Mesenchymal stem cell (in vitro differentiated cells and primary cell): Measurements from ENCODE around the gene CPM.
A peak's percentile ranks its signal among the peaks of the same experiment; 100 is the strongest.

Source experiments
- DNase-seq: peaks from one replicate; pipeline ENCODE4 v3.0.0-alpha.2; 2013
- H2AFZ ChIP-seq: one replicate; pipeline ENCODE4 v1.6.1; 2013; ENCODE audit warnings: low read depth, mild to moderate bottlenecking, control low read depth, inconsistent platforms, low read length, moderate library complexity
- H2AK5ac ChIP-seq: 2 replicates; pipeline ENCODE4 v1.6.1; 2013; ENCODE audit warnings: low read length, moderate library complexity, mild to moderate bottlenecking, inconsistent platforms; ENCODE audit not compliant: severe bottlenecking
- H2BK120ac ChIP-seq: one replicate; pipeline ENCODE4 v1.6.1; 2013; ENCODE audit warnings: low read depth, mild to moderate bottlenecking, inconsistent platforms, low read length, moderate library complexity
- H2BK12ac ChIP-seq, 2 experiments: one replicate each; pipeline ENCODE4 v1.6.1; 2013; ENCODE audit warnings: inconsistent platforms in 2 of 2, low read length in 2 of 2, mild to moderate bottlenecking in 2 of 2, moderate library complexity in 2 of 2, control low read depth in 1 of 2
- H2BK15ac ChIP-seq: one replicate; pipeline ENCODE4 v1.6.1; 2013; ENCODE audit warnings: mild to moderate bottlenecking, low read depth, inconsistent platforms; ENCODE audit not compliant: poor library complexity, severe bottlenecking
- H2BK5ac ChIP-seq: 2 replicates; pipeline ENCODE4 v1.6.1; 2013; ENCODE audit warnings: low read depth, mild to moderate bottlenecking, low read length, control low read depth, inconsistent platforms; ENCODE audit not compliant: poor library complexity, severe bottlenecking
- H3K14ac ChIP-seq, 2 experiments: one replicate each; pipeline ENCODE4 v1.6.1; 2013; ENCODE audit warnings: inconsistent platforms in 2 of 2, low read length in 2 of 2, control low read depth in 1 of 2, mild to moderate bottlenecking in 1 of 2, moderate library complexity in 1 of 2
- H3K18ac ChIP-seq, 2 experiments: one replicate each; pipeline ENCODE4 v1.6.1; 2013; ENCODE audit warnings: inconsistent platforms in 2 of 2, low read length in 2 of 2, control low read depth in 1 of 2, low read depth in 1 of 2, mild to moderate bottlenecking in 1 of 2
- H3K23ac ChIP-seq, 2 experiments: one replicate each; pipeline ENCODE4 v1.6.1; 2013; ENCODE audit warnings: inconsistent platforms in 2 of 2, low read length in 2 of 2, mild to moderate bottlenecking in 2 of 2, moderate library complexity in 2 of 2, control low read depth in 1 of 2
- H3K27ac ChIP-seq: 2 replicates; pipeline ENCODE4 v1.5.1; 2013; ENCODE audit warnings: mild to moderate bottlenecking, moderate library complexity, low read length, control low read depth, inconsistent platforms; ENCODE audit not compliant: poor library complexity, severe bottlenecking
- H3K27me3 ChIP-seq, 2 experiments: 2 replicates each; pipeline versions ENCODE4 v1.6.1 to v1.7.0; 2013; ENCODE audit warnings: low read length in 2 of 2, mild to moderate bottlenecking in 2 of 2, moderate library complexity in 2 of 2, control low read depth in 1 of 2, inconsistent platforms in 1 of 2; ENCODE audit not compliant: control insufficient read depth in 1 of 2, insufficient read depth in 1 of 2
- H3K36me3 ChIP-seq, 2 experiments: 2 replicates each; pipeline versions ENCODE4 v1.6.1 to v1.7.0; 2013; ENCODE audit warnings: low read length in 2 of 2, control low read depth in 1 of 2, inconsistent platforms in 1 of 2, low read depth in 1 of 2, mild to moderate bottlenecking in 1 of 2; ENCODE audit not compliant: insufficient read depth in 2 of 2, control insufficient read depth in 1 of 2
- H3K4ac ChIP-seq, 2 experiments: one replicate each; pipeline ENCODE4 v1.6.1; 2013; ENCODE audit warnings: inconsistent platforms in 2 of 2, low read length in 2 of 2, mild to moderate bottlenecking in 2 of 2, moderate library complexity in 2 of 2, control low read depth in 1 of 2, low read depth in 1 of 2
- H3K4me1 ChIP-seq: 2 replicates; pipeline ENCODE4 v1.6.1; 2013; ENCODE audit warnings: low read depth, low read length, control low read depth; ENCODE audit not compliant: control insufficient read depth, insufficient read depth
- H3K4me2 ChIP-seq: 2 replicates; pipeline ENCODE4 v1.6.1; 2013; ENCODE audit warnings: low read length, mild to moderate bottlenecking, inconsistent platforms; ENCODE audit not compliant: poor library complexity, severe bottlenecking
- H3K4me3 ChIP-seq, 2 experiments: 2 replicates each; pipeline versions ENCODE4 v1.5.1 to v1.7.0; 2013; ENCODE audit warnings: low read length in 2 of 2, mild to moderate bottlenecking in 2 of 2, control low read depth in 1 of 2, low read depth in 1 of 2; ENCODE audit not compliant: insufficient read depth in 1 of 2
- H3K79me1 ChIP-seq: replicated peaks from 2 replicates; pipeline ENCODE4 v1.6.1; 2013; ENCODE audit warnings: mild to moderate bottlenecking, control low read depth, low read length, inconsistent platforms; ENCODE audit not compliant: poor library complexity, severe bottlenecking
- H3K9ac ChIP-seq: 2 replicates; pipeline ENCODE4 v1.7.0; 2013; ENCODE audit warnings: mild to moderate bottlenecking, low read length, moderate library complexity
- H3K9me3 ChIP-seq: 2 replicates; pipeline ENCODE4 v1.7.0; 2013; ENCODE audit warnings: mild to moderate bottlenecking, low read length; ENCODE audit not compliant: control insufficient read depth
- H4K8ac ChIP-seq: one replicate; pipeline ENCODE4 v1.6.1; 2013; ENCODE audit warnings: inconsistent platforms, mild to moderate bottlenecking, low read length, moderate library complexity
- H4K91ac ChIP-seq: one replicate; pipeline ENCODE4 v1.6.1; 2013; ENCODE audit warnings: mild to moderate bottlenecking, low read length, inconsistent platforms
- WGBS: methylation state at CpG from one replicate; pipeline ENCODE4 v1.1.7; 2013; ENCODE audit warnings: mixed read lengths; 5-methylcytosine and 5-hydroxymethylcytosine counted together

The CPM gene

GRCh38 chr12:68939505-68939904, 6.5 kb upstream of the CPM start:
- Histone ChIP-seq H3K23ac (no peak overlapping the region), H3K4me1 (no peaks in the 10 kb centered on the region), H3K18ac (no peak overlapping the region), H3K4me3 (no peak overlapping the region), H3K9ac (no peak overlapping the region), H3K4me2 (no peak overlapping the region), H3K9me3 (no peaks in the 10 kb centered on the region), H3K27ac (no peak overlapping the region), H2BK15ac (no peak overlapping the region), H3K4ac (no peak overlapping the region), H3K79me1 (no peaks in the 10 kb centered on the region), H3K36me3 (no peaks in the 10 kb centered on the region), H4K8ac (no peak overlapping the region), H3K14ac (no peak overlapping the region), H3K27me3 (no peaks in the 10 kb centered on the region), H2BK5ac (no peak overlapping the region), H2AFZ (no peak overlapping the region), H2BK120ac (no peak overlapping the region), H2BK12ac (no peak overlapping the region), H4K91ac (no peak overlapping the region), H2AK5ac (no peak overlapping the region)
- no CpG with 5 or more reads among the region's 1 CpG for WGBS
- no peak for DNase-seq

GRCh38 chr12:68934392-68934791, 1.4 kb upstream of the CPM start:
- no peak for DNase-seq
- H4K8ac ChIP-seq = no peak overlapping the region
- H3K4ac ChIP-seq = no peak overlapping the region
- H4K91ac ChIP-seq = no peak overlapping the region
- H2BK15ac ChIP-seq = no peak overlapping the region
- no peak overlapping the region for H2BK5ac ChIP-seq
- H3K18ac ChIP-seq = no peak overlapping the region
- H3K27ac ChIP-seq = no peak overlapping the region
- peaks cover 8 to 17% of the 10 kb centered on the region in 2 experiments for H3K27me3 ChIP-seq
- no peak overlapping the region for H3K14ac ChIP-seq
- peaks cover 11% of the 10 kb centered on the region for H3K4me1 ChIP-seq
- no peak overlapping the region for H2AK5ac ChIP-seq
- no peaks in the 10 kb centered on the region for H3K79me1 ChIP-seq
- no peak overlapping the region for H3K23ac ChIP-seq
- H2AFZ ChIP-seq = no peak overlapping the region
- no peak overlapping the region for H2BK120ac ChIP-seq
- H3K9ac ChIP-seq = no peak overlapping the region
- WGBS = 97% methylated on average over 9 of the region's 9 CpGs
- no peaks in the 10 kb centered on the region for H3K9me3 ChIP-seq
- H3K4me3 ChIP-seq = no peak overlapping the region
- no peak overlapping the region for H3K4me2 ChIP-seq
- no peaks in the 10 kb centered on the region for H3K36me3 ChIP-seq
- no peak overlapping the region for H2BK12ac ChIP-seq

GRCh38 chr12:68932128-68932960, 627 bp downstream of the CPM start:
- peak overlapping the region; percentile 67 for H3K9ac ChIP-seq
- no peak overlapping the region for H3K14ac ChIP-seq
- no peak overlapping the region for H3K27ac ChIP-seq
- peak overlapping the region; percentile 62 to 87 for H3K4me3 ChIP-seq
- no peak overlapping the region for H2AK5ac ChIP-seq
- H3K9me3 ChIP-seq = peaks cover 4% of the 10 kb centered on the region
- H3K23ac ChIP-seq = no peak overlapping the region
- 13% methylated on average over 16 of the region's 18 CpGs for WGBS
- no peaks in the 10 kb centered on the region for H3K79me1 ChIP-seq
- no peak overlapping the region for H2BK120ac ChIP-seq
- H3K36me3 ChIP-seq = no peaks in the 10 kb centered on the region
- no peak overlapping the region for H2BK5ac ChIP-seq
- peak overlapping the region; percentile 81 for H2AFZ ChIP-seq
- H3K4ac ChIP-seq = no peak overlapping the region
- H2BK15ac ChIP-seq = no peak overlapping the region
- peak; percentile 25 for DNase-seq
- H3K4me1 ChIP-seq = peaks cover 11% of the 10 kb centered on the region
- peaks cover 8 to 17% of the 10 kb centered on the region in 2 experiments for H3K27me3 ChIP-seq
- peak overlapping the region; percentile 93 for H3K4me2 ChIP-seq
- H3K18ac ChIP-seq = no peak overlapping the region
- no peak overlapping the region for H4K8ac ChIP-seq
- no peak overlapping the region for H4K91ac ChIP-seq
- no peak overlapping the region for H2BK12ac ChIP-seq

- Histone ChIP-seq H4K8ac (no peak overlapping the region), H2BK5ac (no peak overlapping the region), H2BK15ac (no peak overlapping the region), H2BK12ac (no peak overlapping the region), H4K91ac (no peak overlapping the region), H3K4me3 (no peak overlapping the region), H3K18ac (no peak overlapping the region), H3K14ac (no peak overlapping the region), H3K27me3 (peaks cover 8 to 17% of the 10 kb centered on the region in 2 experiments), H3K79me1 (no peaks in the 10 kb centered on the region), H3K9me3 (peaks cover 4% of the 10 kb centered on the region), H3K4me1 (peaks cover 11% of the 10 kb centered on the region), H3K27ac (no peak overlapping the region), H3K36me3 (no peaks in the 10 kb centered on the region), H3K23ac (no peak overlapping the region), H2BK120ac (no peak overlapping the region), H3K4ac (no peak overlapping the region), H3K9ac (no peak overlapping the region), H2AFZ (no peak overlapping the region), H2AK5ac (no peak overlapping the region), H3K4me2 (no peak overlapping the region)
- 85% methylated on average over 4 of the region's 6 CpGs for WGBS
- no peak for DNase-seq
Observed at GRCh38 chr12:68930178-68930577, 2.8 kb downstream of the CPM start.
